ENCODE measurements around the gene BTG3.

- TF ChIP-seq, protein P1, sequence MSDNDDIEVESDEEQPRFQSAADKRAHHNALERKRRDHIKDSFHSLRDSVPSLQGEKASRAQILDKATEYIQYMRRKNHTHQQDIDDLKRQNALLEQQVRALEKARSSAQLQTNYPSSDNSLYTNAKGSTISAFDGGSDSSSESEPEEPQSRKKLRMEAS (IDR thresholded peaks at IDR 0.05), result no peak
- no peak for TF ChIP-seq TCF12 (IDR thresholded peaks at IDR 0.05; ENCODE audit: low read depth)
- peak; percentile 52 for TF ChIP-seq RAD21 (IDR thresholded peaks at IDR 0.05; ENCODE audit: low read depth)
- no peak for TF ChIP-seq FOXM1 (IDR thresholded peaks at IDR 0.05; ENCODE audit: borderline replicate concordance, low read depth)
- TF ChIP-seq TAF1 (IDR thresholded peaks at IDR 0.05; ENCODE audit: low read depth), result no peak
- TF ChIP-seq TEAD4 (IDR thresholded peaks at IDR 0.05), result no peak
- no peak for TF ChIP-seq CEBPB (IDR thresholded peaks at IDR 0.05)
- no peak for TF ChIP-seq CREB1 (IDR thresholded peaks at IDR 0.05; ENCODE audit: low read depth)
- TF ChIP-seq REST (IDR thresholded peaks at IDR 0.05; ENCODE audit: low read depth), result no peak
Measured at GRCh38 chr21:17554679-17555465, 57.8 kb downstream of the BTG3 start.
